Measurements from ENCODE around the gene MEGF11.

The MEGF11 gene

DNA sequence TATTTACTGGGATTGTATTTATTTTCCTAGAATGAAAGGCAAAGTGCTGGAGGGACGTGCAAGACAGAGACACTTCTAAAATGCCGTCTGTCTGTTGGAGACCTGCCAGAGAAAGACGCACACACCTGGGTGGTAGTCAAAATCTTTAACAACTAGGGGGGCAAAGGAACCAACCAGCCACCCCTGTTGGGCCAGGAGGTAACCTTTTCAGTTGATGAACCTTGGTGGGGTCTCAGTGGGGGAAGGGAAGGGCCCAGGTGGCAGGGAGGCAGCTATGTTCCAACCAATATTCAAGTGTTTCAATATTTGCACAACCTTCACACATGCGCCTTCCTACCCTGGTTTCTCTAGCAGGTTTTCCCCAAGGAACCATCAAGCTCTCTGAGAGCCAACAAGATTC, 99.0 kb downstream of the MEGF11 start:
- no peak overlapping the region for H3K4me3 ChIP-seq (ENCODE audit: low read length)
- TF ChIP-seq, protein P1, sequence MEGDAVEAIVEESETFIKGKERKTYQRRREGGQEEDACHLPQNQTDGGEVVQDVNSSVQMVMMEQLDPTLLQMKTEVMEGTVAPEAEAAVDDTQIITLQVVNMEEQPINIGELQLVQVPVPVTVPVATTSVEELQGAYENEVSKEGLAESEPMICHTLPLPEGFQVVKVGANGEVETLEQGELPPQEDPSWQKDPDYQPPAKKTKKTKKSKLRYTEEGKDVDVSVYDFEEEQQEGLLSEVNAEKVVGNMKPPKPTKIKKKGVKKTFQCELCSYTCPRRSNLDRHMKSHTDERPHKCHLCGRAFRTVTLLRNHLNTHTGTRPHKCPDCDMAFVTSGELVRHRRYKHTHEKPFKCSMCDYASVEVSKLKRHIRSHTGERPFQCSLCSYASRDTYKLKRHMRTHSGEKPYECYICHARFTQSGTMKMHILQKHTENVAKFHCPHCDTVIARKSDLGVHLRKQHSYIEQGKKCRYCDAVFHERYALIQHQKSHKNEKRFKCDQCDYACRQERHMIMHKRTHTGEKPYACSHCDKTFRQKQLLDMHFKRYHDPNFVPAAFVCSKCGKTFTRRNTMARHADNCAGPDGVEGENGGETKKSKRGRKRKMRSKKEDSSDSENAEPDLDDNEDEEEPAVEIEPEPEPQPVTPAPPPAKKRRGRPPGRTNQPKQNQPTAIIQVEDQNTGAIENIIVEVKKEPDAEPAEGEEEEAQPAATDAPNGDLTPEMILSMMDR (conservative IDR thresholded peaks at IDR 0.05; ENCODE audit: low read depth, low read length), result no peak
- DNase-seq (ENCODE audit: low read depth), result no peak

DNA sequence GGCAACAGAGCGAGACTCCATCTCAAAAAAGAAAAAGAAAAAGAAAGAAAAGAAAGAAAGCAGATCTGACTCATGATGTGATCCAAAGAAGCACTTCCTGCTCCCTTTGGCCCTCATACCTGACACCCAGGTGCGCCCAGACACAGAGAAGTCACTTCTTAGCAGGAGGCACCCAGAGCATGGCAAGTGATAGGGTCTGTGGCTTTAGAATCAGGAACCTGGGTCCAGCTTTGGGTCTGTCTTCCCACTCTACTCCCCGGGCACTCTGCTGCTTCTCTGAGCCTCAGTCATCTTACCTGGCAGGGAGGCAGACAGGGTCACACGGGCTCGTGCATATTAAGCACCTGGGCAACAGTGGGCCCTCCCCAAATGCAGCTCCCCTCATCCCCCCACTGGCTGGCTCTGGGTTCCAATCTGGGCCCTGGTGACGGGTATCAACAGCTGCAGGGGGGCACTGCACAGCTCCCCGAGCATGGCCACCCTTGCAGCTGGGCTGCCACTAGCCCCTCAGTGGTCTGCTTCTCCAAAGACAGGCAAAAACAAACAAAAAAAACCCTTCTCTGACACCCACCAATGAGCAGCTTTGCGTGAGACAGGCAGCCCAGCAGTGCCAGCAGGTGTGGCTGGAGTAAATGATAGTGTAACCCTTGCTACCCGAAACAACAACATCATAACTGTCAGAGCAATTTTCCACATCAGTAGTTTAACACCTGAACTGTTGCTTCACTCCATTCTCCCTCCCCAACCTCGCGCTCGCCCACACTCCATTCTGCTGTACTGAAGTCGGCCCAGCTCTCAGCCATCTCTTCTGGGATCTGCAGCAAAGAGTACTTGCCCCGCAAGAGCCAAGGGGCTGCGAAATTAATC, 99.8 kb downstream of the MEGF11 start:
- DNase-seq (ENCODE audit: low read depth), result no peak
- H3K4me3 ChIP-seq (ENCODE audit: low read length), result no peak overlapping the region
- TF ChIP-seq, protein P1 (conservative IDR thresholded peaks at IDR 0.05; ENCODE audit: low read depth, low read length), result no peak

DNA sequence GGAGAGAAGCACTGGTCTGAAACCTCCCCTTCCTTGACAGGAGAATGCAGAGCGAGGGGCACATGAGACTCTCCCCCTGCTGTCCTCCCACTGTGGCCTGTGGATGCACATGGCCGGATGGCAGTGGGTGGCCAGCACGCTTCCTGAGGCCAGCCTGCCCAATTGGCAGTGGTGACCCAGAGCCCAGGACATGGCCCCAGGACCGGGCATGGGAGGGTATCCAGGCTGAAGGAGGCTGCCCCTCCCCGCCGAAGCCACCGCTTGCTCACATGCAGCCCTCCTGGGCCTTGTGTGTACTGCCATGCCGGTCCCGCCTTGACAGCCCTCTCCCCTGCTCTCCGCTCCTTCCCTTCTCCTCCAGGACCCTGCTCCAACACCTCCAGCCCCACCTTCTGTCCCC, 100.9 kb downstream of the MEGF11 start:
- no peak overlapping the region for H3K4me3 ChIP-seq (ENCODE audit: low read length)
- TF ChIP-seq, protein P1 (conservative IDR thresholded peaks at IDR 0.05; ENCODE audit: low read depth, low read length), result no peak
- no peak for DNase-seq (ENCODE audit: low read depth)

DNA sequence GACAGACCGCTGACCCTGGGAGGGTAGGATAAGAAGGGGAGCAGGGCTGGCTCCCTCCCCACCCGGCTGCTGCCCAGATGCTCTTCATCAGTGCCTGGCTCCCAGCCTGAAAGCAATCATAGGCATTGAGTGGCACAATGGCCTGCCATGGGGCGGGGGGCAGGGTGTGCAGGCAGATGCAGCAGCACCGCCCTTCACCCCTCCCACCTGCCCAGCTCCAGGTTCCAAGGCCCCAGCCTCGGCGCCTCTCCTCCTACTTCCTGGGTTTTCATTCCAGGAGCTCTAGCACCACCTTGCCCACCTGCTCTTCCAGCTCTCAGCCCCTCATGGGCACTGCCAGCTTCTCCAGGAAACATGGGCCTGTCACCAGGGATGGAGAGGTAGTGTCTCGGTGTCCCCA, 101.7 kb downstream of the MEGF11 start:
- H3K4me3 ChIP-seq (ENCODE audit: low read length), result no peak overlapping the region
- DNase-seq (ENCODE audit: low read depth), result no peak
- TF ChIP-seq, protein P1 (conservative IDR thresholded peaks at IDR 0.05; ENCODE audit: low read depth, low read length), result peak; percentile 4

DNA sequence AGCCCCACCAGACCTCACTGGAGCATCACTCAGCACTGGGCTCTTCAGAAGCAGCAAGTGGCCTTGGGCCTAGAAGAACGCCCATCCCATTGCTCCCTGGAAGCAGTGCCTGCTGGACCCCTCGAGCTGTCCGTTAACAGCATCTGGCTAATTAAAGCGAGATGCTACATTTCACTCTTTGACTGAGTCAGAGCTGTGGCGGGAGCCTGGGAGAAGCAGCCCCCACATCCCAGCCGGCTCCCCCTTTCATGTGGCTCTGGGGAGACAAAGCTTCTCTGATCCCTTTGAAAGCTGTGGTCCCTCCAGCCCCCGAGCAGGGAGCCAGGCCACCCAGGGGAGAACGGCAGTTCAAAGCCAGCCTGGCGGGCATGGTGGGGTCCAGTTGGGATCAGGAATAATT, 103.7 kb downstream of the MEGF11 start:
- TF ChIP-seq, protein P1 (conservative IDR thresholded peaks at IDR 0.05; ENCODE audit: low read depth, low read length), result no peak
- no peak for DNase-seq (ENCODE audit: low read depth)
- H3K4me3 ChIP-seq (ENCODE audit: low read length), result no peak overlapping the region

DNA sequence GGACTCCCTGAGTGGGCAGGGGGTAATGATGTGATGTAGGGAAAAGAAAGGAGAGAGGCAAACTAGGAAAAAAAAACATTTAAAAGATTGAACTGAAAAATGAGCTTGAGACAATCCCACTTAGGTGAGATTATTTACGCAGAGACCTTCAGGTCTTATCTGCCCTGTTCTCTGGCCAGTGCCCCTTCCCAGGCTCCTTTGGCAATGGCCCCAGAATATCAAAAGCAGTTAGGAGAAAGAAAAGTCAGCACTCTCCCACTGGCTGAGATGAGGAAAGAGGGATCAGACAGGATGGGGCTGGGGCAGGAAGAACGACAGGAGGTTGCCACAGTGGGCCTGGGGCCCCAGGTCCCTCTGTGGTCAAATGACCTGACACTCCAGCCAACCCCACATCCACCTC, 105.4 kb downstream of the MEGF11 start:
- H3K4me3 ChIP-seq (ENCODE audit: low read length), result no peak overlapping the region
- TF ChIP-seq, protein P1 (conservative IDR thresholded peaks at IDR 0.05; ENCODE audit: low read depth, low read length), result no peak
- no peak for DNase-seq (ENCODE audit: low read depth)

DNA sequence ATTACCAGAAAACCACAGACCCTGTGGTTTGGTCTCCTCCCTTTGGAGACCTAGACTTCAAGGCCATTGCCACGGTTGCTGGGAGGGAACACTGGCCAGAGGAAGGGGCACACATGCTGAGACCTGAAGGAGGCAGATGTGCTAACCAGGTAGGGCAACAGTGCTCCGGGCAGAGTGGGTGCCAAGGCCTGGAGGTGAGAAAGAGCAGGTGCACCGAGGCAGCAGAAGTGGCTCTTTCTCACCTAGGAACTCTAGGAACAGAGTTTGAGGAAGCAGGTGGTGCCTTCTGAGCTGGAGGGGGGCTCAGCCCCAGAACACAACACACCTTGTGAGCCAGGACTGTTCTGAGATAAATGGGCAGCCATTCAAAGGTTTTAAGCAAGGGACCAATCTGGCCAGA, 106.1 kb downstream of the MEGF11 start:
- no peak overlapping the region for H3K4me3 ChIP-seq (ENCODE audit: low read length)
- TF ChIP-seq, protein P1 (conservative IDR thresholded peaks at IDR 0.05; ENCODE audit: low read depth, low read length), result no peak

More for the DNA sequence above, 106.1 kb downstream of the MEGF11 start:
- DNase-seq (ENCODE audit: low read depth), result no peak

All from retinal pigment epithelial cell (primary cell).